ENCODE measurements around the gene GHR. TPM values are rescaled to one million over a fixed set of nuclear protein-coding genes. Genes with fewer than 3 reads are reported as not detected.
"Not testable (repeated sequence)": the region's sequence is repeated elsewhere in the genome, so short reads cannot be mapped to it uniquely, and the experiment has no call there.

Gene GHR
- total RNA-seq, 1 donor from 2014 or later = 2.4 TPM

GRCh38 chr5:42569953-42570548, 146.8 kb downstream of the GHR start:
- ATAC-seq = no peak

DNA sequence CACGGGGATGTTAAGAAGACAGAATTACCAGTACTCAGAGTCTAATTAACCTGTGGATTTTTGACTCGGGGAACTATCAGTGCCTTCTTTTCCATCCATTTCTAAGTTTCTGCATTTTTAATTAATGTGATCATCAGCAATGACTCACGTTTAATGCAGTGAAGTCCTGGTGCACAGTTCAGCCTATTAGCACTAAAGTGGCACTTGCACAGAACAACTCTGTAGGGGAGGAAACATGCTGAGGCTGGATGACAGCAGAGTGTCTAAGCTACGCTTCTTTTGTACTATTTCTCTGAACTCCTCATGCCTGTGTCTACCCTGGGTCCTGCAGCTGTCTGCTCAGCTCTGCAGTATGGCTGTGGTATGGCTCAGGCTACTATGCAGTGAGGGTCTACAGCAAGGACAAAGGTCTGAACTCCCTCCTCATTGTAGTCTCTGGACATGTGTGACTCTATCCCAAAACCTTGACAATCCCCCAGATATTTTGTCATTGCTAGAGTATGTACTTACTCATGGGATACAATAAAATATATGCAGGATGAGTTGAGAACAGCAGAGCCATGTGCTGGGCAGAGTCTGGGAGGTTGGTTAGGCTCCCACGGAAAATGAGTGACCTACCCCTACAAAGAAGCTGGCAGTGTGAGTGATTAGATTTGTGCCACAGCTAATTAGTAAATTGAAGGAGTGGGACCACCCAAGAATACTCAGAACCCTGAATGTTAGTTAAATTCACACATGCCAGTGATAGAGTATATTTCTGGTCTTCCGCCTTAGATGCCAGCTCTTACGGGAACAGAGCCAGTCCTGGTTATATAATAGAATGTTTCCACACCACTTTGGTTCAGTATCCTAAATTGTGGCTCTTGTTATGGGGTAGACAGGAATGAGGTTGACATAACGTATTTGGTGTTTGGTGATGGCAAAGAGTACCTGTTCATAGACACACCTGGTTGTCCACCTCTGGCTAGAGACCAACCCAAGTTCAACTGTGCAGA, 148.0 kb downstream of the GHR start:
- ATAC-seq = peak; percentile 60

DNA sequence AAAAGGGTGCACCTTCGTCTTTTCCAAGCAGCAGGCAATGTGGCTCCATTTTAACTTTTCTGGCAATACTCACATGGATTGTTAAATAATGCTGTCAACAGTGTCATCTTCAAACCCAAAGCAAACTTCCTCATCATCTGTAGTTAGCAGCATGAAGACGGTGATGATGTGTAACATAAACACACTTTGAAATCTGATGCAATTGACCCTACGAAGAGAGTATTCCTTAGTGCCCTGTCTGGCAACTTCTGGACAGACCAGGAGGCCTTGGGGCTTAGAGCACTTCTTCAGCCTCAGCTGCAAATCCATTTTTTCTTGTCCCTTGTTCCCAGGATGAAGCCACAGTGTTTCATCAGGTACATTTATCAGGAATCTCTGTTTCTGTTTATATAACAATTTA, 149.1 kb downstream of the GHR start:
- no peak for ATAC-seq

- no peak for ATAC-seq
Measured at GRCh38 chr5:42573386-42573785, 150.1 kb downstream of the GHR start.

DNA sequence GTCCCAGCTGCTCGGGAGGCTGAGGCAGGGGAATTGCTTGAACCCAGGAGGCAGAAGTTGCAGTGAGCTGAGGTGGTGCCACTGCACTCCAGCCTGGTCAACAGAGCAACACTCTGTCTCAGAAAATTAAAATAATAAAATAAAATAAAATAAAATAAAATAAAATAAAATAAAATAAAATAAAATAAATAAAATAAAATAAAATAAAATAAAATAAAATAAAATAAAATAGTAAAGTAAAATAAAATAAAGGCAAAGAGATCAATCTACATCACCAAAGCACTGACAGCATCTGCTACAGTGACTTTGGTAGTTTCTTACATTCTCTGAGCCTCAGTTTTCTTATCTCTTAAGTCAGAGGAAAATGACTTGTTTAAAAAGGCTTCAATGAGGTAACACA, 152.7 kb downstream of the GHR start:
- not testable (repeated sequence) for ATAC-seq

DNA sequence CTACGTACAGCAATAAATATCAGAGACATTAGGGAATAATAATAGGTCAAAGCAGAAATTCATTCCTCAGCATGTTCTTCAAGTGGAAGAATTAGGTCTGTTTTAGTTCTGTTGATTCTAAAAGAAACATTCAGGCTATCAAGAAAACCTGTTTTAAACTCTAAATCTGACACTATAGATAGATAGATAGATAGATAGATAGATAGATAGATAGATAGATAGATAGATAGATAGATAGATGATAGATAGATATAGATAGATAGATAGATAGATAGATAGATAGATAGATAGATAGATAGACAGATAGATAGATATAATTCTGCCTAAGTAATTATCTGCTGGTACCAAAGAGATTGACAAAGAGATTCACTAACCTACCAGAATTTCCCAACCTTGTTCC, 155.7 kb downstream of the GHR start:
- not testable (repeated sequence) for ATAC-seq

- ATAC-seq = peak; percentile 49
Measured at GRCh38 chr5:42579320-42579719, 156.1 kb downstream of the GHR start.

- ATAC-seq = no peak
Measured at GRCh38 chr5:42581845-42582244, 158.6 kb downstream of the GHR start.

- ATAC-seq = no peak
Measured at GRCh38 chr5:42582723-42583122, 159.5 kb downstream of the GHR start.

DNA sequence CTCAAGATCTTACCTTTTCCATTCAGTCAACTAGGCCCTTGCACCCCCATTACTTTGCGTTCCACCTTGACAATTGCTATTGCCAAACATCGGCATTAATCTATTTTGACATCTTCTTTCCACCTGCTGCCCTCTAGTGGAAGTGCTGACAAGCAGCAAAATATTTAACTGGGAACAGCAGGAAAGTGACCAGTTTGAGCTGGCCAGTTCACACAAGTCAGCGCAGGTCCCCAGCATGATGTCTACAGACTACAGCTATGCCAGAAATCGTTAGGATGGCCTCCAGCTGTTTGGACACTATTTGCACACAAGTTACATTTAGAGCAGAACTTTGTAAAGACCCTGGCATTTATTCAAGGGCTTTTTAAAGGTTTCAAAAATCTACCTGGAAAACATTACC, 160.1 kb downstream of the GHR start:
- peak; percentile 84 for ATAC-seq

- ATAC-seq = no peak
Measured at GRCh38 chr5:42586625-42587024, 163.4 kb downstream of the GHR start.

- ATAC-seq = no peak
Measured at GRCh38 chr5:42587096-42587723, 164.0 kb downstream of the GHR start.

DNA sequence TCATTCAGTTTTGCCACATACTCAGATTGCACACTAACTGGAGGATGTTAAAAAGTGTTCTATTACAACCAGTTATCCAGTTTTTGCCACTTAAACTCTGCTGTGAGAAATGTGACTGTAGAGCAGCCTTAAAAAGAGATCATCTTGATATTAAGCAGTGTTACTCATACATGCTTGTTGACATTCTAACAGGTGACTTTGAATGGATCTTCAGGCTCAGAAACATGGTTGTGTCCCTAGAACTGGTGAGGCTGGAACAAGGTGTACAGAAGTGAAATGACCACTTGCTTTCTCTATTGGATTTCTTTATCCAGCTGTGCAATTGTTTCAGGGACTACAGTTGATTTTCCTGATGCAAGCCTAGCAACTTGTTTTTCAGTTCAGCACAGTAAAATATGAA, 167.3 kb downstream of the GHR start:
- ATAC-seq = no peak

DNA sequence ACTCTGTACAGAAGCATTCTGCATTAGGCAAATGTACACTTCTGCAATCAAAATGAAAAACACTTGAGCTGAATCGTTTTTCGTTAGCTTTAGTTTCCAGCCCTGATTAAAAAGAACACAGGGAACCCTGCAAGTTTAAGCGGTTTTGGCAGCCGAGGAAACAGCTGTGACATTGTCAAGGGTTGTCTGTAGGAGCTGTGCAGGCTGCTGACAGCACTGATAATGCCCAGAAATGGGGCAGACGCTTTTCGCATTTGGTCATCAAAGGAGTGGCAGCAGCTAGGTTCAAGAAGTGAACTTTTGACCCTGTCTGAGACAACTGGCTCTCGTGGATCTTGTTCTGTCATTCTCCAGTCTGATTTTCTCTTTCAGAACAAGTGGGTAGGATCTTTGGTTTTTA, 167.8 kb downstream of the GHR start:
- ATAC-seq = peak; percentile 80

GRCh38 chr5:42592401-42593140, 169.3 kb downstream of the GHR start:
- no peak for ATAC-seq

- no peak for ATAC-seq
Measured at GRCh38 chr5:42593591-42593990, 170.4 kb downstream of the GHR start.

- ATAC-seq = no peak
Measured at GRCh38 chr5:42595597-42595996, 172.4 kb downstream of the GHR start.

DNA sequence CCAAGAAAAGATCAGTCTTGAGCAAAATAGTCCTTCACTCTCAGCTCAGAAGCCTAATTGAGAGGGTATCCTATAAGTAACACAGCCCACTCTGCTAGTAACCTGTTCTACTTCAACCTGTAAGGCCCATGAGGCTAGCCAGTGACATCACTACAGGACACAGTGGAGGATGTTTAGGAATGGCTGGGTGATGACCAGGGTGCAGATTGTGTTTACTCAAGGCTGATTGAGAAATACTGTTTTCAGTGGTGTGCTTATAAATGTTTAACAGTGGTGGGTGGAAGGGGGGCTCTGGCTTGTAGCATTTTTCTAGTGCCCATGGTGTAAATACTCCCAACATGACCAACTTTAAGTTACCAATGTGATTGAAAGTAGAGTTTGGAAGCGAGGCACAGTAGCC, 173.6 kb downstream of the GHR start:
- ATAC-seq = no peak

DNA sequence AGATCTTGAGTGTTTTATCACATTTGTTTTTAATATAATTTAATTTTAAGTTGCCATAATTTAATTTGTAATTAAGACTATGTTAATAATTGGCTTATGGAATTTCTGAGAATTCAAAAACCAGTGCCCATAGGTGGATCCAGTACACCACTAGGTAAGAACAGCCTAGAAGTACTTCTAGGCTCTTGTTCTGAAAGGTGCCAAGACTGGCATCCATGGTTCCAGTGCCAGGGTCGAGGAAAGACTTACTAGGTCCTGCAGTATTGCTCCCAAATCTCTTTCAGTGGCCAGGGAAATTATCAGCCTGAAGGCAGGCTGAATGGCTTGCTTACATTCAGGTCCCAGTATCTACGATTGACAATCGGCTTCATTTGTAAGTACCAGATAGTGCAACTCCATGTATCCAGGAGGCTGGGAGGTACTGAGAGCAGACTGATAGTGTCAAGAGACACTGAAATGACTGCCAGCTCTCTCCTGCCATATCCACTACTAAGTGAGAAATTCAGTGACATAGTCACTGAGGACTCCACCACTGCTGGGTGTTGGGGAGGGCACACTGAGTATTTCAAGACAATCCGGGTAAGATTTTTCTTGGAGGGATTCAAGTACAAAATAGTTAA, 174.2 kb downstream of the GHR start:
- ATAC-seq = no peak

DNA sequence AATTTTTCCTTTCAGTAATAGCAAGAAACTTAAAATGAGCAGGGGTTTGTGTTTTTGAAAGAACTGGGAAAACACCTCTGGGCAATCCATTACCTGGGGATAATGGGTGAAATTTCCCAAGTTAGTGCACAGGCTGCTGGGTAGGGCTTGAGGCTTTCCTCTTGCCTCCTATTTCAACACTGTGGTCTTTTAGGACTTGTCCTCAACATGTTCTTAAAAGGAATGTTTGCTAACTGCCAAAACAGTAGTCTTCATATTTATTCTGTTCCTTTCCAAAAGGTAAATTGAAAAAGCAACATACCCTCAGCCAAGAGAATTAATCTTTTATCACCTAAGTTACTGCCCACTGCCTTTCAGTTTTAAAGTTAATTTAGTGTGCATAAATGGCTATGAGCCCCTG, 175.1 kb downstream of the GHR start:
- ATAC-seq = no peak

GRCh38 chr5:42599106-42599505, 175.9 kb downstream of the GHR start:
- no peak for ATAC-seq

- peak; percentile 53 for ATAC-seq
Measured at GRCh38 chr5:42600441-42600840, 177.2 kb downstream of the GHR start.

Measured in esophagus mucosa (tissue), 1 donor.